Upper lobe of left lung (tissue), 4 donors: ENCODE measurements around the gene PHF3.

ENCODE experiments used
- CTCF ChIP-seq, 6 experiments: fragments of 450-650 bp in 4 of 6; fragments of 200-600 bp in 2 of 6; sonication (generic) in 2 of 6; IDR thresholded peaks; one replicate each; pipeline ENCODE4 v1.5.1; 2016 to 2019; ENCODE audit warnings: antibody characterized with exemption in 6 of 6
- EP300 ChIP-seq, 4 donors: sonication (generic); formaldehyde crosslinking; IDR thresholded peaks; one replicate each; pipeline ENCODE4 v1.5.1; 2017; ENCODE audit warnings: antibody characterized with exemption in 4 of 4, control low read depth in 2 of 4
- POLR2A ChIP-seq, 4 donors: fragments of 450-650 bp; IDR thresholded peaks; one replicate each; pipeline ENCODE4 v1.5.1; 2016 to 2017; ENCODE audit warnings: antibody characterized with exemption in 4 of 4, mild to moderate bottlenecking in 2 of 4
- POLR2AphosphoS5 ChIP-seq, 2 donors: sonication (generic); formaldehyde crosslinking; IDR thresholded peaks; one replicate each; pipeline ENCODE4 v1.5.1; 2017; ENCODE audit warnings: antibody characterized with exemption in 2 of 2

GRCh38 chr6:63589952-63590411 lies 45.6 kb upstream of the PHF3 start:
- TF ChIP-seq CTCF (IDR thresholded peaks at IDR 0.05) (no peak), POLR2A (IDR thresholded peaks at IDR 0.05) (no peak), POLR2AphosphoS5 (IDR thresholded peaks at IDR 0.05) (no peak), EP300 (IDR thresholded peaks at IDR 0.05) (no peak)
